ENCODE measurements around the gene C1QTNF8.
"Not testable (repeated sequence)": the region's sequence is repeated elsewhere in the genome, so short reads cannot be mapped to it uniquely, and the experiment has no call there.

DNA sequence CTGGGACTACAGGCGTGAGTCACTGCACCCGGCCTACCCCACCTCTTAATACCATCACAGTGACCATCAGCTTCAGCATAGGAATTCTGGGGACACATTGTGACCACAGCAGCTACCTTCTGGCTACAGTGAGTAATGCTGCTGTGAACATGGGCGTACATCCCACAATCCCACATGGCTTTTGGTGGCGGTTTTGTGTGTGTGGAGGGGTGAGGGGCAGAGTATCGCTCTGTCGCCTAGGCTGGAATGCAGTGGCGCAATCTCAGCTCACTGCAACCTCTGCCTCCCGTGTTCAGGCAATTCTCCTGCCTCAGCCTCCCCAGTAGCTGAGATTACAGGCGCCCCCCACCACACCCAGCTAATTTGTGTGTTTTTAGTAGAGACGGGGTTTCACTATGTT is 9.6 kb downstream of the C1QTNF8 start:
- TF ChIP-seq, protein P1, sequence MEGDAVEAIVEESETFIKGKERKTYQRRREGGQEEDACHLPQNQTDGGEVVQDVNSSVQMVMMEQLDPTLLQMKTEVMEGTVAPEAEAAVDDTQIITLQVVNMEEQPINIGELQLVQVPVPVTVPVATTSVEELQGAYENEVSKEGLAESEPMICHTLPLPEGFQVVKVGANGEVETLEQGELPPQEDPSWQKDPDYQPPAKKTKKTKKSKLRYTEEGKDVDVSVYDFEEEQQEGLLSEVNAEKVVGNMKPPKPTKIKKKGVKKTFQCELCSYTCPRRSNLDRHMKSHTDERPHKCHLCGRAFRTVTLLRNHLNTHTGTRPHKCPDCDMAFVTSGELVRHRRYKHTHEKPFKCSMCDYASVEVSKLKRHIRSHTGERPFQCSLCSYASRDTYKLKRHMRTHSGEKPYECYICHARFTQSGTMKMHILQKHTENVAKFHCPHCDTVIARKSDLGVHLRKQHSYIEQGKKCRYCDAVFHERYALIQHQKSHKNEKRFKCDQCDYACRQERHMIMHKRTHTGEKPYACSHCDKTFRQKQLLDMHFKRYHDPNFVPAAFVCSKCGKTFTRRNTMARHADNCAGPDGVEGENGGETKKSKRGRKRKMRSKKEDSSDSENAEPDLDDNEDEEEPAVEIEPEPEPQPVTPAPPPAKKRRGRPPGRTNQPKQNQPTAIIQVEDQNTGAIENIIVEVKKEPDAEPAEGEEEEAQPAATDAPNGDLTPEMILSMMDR (IDR thresholded peaks at IDR 0.05), result not testable (repeated sequence)
- TF ChIP-seq POLR2A (IDR thresholded peaks at IDR 0.05), result not testable (repeated sequence)

Measured in Peyer's patch (tissue), 4 donors.